GM19452 (cell line): Measurements from ENCODE around the gene CAMK2A.

Source experiments
- ATAC-seq: cut with Tn5 transposase; IDR thresholded peaks from one replicate; pipeline ENCODE4 v1.9.1; 2021; ENCODE audit not compliant: unreplicated experiment

The CAMK2A gene

DNA sequence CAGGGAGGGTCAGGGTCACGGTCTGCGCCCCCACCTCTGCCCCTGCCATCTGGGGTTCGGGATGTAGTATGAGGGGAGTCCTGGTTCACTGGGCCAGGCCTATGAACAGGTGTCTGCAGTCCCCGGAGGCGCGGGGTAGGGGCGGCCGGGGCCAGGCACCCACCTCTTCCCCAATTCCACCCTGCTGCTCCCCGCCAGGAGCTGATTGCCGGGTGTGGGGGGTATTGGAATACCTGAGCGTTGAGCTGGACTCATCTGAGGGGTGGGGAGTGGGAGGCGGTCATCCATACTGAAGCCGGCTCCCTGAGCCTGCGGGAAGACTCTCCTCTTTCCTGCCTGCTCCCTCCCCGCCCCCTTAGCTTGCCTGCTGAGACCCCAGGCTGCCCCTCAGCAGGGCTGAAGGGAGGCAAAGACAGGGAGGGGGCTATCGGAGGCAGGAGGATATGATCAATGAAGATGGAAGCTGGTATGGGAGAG, 99.0 kb downstream of the CAMK2A start:
- ATAC-seq = no peak

GRCh38 chr5:150189728-150190502, 99.7 kb downstream of the CAMK2A start, which contains the start of gene SLC6A7:
Gene SLC6A7, plus strand, starts transcription at chr5:150190062. Its CDS starts 266 bp downstream, at chr5:150190328.
- ATAC-seq = no peak

DNA sequence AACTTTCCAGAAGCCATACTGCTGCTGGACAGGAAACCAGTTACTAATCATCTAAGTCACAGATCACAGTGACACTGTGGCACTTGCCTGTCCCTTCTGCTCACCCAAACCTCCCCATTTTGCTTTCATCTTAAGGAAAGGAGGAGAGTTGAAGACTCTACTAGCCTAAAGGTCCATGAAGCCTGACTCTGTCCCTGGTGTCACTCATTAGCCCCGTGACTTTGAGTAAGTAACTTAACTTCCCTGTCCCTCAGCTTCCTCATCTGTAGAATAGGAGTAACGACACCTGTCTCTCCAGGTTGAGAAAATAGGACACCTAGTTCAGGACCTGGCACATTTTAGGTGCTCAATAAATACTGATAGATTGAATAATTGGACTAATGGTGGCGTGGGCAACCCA, 100.2 kb downstream of the CAMK2A start:
- ATAC-seq = no peak

- ATAC-seq = no peak
Observed at GRCh38 chr5:150188146-150188842, 101.3 kb downstream of the CAMK2A start.

- ATAC-seq = no peak
Observed at GRCh38 chr5:150186897-150187296, 102.7 kb downstream of the CAMK2A start.

- no peak for ATAC-seq
Observed at GRCh38 chr5:150186137-150186536, 103.4 kb downstream of the CAMK2A start.

DNA sequence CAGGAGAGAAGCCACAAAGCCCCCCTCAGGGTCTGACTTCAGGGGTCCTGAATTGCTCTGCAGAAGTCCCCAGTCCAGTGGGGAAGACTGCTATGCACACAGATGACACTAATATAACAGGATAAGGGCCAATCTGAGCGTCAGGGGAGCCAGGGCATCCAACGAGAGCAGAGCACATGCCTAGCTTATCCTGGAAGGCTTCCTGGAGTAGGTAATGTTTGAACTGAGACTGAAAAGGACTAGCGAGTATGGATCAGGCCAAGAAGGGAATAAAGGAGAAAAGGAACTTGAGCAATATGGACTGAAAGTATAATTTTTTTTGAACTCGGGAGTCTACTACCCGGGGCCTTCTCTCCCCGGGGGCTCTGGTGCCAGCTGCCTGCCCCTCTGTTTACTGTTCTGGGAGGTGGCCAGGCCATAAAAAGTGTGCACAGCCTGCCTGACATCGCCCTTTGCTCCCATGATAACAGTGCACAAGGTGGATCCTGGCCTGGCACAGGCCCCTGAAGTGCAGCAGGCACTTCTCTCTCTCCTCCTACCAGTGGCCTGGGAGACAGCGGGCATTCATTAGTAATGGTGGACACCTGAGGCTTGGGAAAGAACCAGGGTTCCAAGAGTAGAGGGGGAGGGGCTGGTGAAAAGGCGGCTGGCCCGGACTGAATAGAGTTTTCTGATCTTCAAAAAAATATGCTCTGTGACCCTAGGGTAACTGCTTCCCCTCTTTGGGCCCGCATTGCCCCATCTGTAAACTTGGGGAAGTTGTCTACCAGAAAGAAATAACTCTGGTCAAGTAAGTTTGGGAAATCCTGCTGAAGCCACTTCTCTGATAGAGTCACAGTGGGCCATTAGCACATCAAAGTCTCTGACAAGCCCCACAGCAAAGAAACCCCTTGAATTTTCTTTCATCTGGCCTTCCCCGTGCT, 104.3 kb downstream of the CAMK2A start:
- ATAC-seq = no peak

DNA sequence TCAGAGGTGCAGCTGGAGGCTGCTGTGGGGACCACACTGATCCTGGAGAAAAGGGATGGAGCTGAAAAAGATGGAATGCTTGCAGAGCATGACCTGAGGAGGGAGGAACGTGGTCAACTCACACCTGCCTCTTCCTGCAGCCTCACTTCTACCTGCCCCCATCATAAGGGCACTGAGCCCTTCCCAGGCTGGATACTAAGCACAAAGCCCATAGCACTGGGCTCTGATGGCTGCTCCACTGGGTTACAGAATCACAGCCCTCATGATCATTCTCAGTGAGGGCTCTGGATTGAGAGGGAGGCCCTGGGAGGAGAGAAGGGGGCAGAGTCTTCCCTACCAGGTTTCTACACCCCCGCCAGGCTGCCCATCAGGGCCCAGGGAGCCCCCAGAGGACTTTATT, 105.6 kb downstream of the CAMK2A start:
- no peak for ATAC-seq

DNA sequence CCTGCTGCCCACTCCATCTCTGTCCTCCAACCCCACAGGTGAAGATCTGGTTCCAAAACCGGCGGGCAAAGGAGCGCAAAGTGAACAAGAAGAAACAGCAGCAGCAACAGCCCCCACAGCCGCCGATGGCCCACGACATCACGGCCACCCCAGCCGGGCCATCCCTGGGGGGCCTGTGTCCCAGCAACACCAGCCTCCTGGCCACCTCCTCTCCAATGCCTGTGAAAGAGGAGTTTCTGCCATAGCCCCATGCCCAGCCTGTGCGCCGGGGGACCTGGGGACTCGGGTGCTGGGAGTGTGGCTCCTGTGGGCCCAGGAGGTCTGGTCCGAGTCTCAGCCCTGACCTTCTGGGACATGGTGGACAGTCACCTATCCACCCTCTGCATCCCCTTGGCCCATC, 106.1 kb downstream of the CAMK2A start:
- ATAC-seq = no peak

DNA sequence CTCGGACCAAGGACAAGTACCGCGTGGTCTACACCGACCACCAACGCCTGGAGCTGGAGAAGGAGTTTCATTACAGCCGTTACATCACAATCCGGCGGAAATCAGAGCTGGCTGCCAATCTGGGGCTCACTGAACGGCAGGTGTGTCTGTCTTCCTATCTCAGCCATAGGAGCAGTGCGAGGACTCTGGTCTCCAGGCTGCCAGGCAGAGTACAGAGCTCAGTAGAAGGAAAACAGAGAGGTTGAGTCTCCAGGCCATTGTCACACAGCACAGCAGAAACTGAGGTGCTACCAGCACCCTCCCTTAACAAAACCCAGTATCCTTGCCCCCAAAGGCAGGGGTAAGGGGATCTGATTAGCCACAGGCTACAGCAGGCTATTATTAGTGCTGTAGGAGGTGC, 106.8 kb downstream of the CAMK2A start:
- no peak for ATAC-seq

DNA sequence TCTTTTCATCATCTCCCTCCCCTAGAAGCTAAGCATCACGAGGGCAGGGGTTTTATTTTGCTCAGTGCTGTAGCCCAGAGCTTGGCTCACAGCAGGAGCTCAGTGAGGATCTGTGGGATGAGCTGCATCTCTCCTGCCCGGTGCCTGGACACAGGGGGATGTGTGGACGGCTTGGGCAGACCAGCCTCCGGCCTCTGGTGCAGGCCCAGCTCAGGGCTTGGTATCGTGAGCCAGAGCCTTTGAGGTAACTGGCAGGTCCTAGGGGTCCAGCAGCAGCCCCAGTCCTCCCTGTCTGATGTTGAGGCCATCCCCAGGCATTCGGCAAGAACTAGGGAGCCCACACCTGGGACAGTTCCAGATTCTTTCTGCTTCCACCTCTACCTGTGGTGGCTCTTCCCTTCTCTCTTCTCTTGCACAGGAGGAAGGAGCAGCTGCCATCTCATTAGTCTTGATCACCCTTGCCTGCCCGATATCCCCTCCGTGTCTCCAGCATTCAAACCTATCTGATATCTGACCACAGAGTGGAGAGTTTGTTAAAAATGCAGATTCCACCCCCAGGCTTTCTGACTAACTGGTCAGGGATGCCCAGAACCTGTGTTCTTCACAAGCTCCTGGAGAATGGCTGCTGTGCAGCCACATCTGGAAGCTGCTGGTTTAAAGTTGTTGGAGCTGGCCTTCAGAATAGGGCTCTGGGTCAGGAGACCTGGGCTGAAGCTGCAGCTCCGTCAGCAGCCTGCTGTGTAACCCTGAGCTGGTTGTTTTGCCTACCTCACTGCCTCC, 107.6 kb downstream of the CAMK2A start:
- ATAC-seq = no peak

- no peak for ATAC-seq
Observed at GRCh38 chr5:150181027-150181426, 108.5 kb downstream of the CAMK2A start.

DNA sequence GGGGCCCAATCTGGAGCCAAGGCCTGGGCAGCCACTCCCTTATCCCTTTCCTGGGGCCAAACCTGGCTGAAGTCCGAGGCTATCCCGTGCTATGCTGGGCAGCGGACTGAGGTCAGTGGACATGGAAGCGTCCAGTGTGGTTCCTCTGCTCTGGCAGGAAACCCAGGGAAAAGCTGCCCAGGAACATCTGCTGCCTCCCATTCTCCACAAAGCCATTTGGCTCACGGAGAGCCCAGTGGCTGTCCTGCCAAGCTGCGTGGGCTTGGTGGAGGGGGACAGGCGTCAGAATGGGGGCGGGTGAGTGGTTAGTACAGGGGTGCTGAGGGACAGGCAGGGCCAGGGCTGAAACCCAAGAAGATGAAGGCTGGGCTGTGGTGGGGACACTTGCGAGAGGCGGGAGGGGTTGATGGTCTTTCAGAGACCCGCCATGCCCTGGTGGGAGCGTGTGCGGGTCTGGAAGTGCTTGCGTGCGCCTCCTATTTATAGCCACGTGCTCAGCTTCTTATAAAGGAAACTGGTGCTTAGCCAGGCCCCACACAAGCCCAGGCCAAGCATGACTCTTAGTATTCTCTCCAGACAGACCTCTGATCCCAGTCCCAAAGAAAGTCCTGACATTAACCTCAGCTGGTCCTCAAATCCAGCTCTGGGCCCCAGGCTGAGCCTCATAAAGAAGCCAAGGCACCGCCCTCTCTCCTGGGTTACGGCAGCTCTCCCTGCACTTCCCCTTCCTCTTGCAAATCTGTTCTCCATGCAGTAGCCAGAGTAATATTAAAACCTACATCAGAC, 109.1 kb downstream of the CAMK2A start:
- ATAC-seq = no peak

GRCh38 chr5:150179019-150179620, 110.5 kb downstream of the CAMK2A start:
- ATAC-seq = no peak

DNA sequence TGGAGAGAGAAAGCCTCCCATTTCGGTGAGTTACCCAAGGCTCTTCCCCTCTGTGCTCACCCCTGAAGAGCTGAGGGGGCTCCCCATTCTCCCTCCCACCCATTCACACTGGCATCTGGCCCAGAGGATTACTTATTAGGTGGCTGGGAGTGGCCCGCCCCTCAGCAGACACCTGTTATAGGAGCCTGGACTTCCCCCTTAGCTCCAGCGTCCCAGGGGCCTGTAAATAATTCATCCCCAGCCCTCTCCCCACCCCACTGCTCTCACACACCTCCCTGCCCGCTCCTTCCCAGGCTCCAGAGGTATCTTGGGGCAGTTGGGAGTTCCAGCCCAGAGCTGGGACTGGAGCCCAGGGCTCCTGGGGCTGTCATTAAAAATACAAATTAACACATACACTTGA, 111.3 kb downstream of the CAMK2A start:
- ATAC-seq = no peak

GRCh38 chr5:150177721-150178120, 111.9 kb downstream of the CAMK2A start:
- ATAC-seq = no peak

GRCh38 chr5:150176745-150177477, 112.7 kb downstream of the CAMK2A start:
- no peak for ATAC-seq

- ATAC-seq = no peak
Observed at GRCh38 chr5:150175536-150175935, 114.0 kb downstream of the CAMK2A start.

DNA sequence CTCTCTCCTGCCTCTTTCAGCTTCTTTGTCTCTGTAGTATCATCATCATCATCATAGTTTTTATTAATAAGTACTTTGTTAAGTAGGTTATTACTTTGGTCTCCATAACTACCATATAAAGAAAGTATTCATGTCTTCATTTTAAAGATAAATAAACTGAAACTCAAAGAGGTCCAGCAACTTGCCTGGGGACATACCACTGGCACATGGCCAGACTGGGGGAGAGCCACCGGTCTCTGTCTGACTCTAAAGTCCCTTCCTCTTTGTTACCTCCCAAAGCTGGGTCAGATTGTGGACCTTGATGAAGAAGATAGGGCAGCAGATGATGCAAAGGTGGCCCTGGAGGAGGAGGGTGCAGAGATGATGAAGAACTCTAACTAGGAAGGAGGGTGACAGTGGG, 114.5 kb downstream of the CAMK2A start:
- no peak for ATAC-seq
